GM12872 (cell line): ENCODE data around the gene SHANK1.
A peak's percentile ranks its signal among the peaks of the same experiment; 100 is the strongest.

Experiments
- CTCF ChIP-seq: IDR thresholded peaks from 3 replicates; pipeline ENCODE4 v1.5.1; 2011; ENCODE audit warnings: low read depth, mild to moderate bottlenecking, low read length, moderate library complexity; ENCODE audit not compliant: insufficient read depth

SHANK1 gene

GRCh38 chr19:50710612-50711011 lies 9.0 kb downstream of the SHANK1 start:
- no peak for TF ChIP-seq CTCF

GRCh38 chr19:50710094-50710493 lies 9.5 kb downstream of the SHANK1 start:
- no peak for TF ChIP-seq CTCF

- TF ChIP-seq CTCF, result no peak
Observed at GRCh38 chr19:50708179-50708879, 11.3 kb downstream of the SHANK1 start.

GRCh38 chr19:50706387-50706786 lies 13.2 kb downstream of the SHANK1 start:
- TF ChIP-seq CTCF, result no peak

- peak; percentile 89 for TF ChIP-seq CTCF
Observed at GRCh38 chr19:50705422-50706019, 14.1 kb downstream of the SHANK1 start.

- no peak for TF ChIP-seq CTCF
Observed at GRCh38 chr19:50703915-50704796, 15.4 kb downstream of the SHANK1 start.
